ENCODE results near the gene ST7.

ST7 gene

GRCh38 chr7:117134889-117135552 lies 181.7 kb downstream of the ST7 start:
- no peak for FAIRE-seq

DNA sequence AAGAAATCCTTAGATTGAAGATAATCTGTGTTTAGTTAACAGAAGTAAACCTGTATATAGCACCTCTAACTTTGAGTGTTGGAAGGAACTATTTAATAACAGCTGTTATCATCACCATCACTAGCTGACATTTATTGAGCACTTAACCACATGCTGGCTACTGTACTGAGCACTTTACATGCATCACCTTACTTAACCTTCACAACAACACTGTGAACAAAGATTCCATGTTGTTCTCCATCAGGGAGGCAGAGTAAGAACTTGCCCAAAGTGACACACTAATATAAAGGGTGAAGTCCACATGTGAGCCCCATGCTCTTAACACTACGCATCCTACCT lies 182.2 kb downstream of the ST7 start:
- FAIRE-seq = no peak

DNA sequence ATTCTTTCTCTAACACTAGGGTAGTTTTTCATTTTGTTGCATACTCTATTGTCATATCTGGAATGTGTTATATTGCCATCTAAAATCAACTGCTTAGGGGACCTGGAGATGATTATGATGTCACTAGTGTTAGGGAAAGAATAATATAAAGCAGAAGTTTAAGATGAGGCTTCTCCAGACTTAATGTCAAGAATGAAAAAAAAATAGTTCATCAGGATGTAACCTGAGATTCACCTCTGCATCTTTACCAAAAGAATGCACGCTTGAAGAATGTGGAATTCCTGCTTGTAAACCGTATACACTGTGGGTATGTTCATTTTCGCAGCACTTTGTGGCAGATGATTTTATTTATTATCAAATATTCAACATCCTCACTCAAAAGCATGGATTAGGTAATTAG lies 184.6 kb downstream of the ST7 start:
- no peak for FAIRE-seq

GRCh38 chr7:117138495-117138894 lies 185.2 kb downstream of the ST7 start:
- FAIRE-seq = no peak

- no peak for FAIRE-seq
Measured at GRCh38 chr7:117138981-117139380, 185.7 kb downstream of the ST7 start.

- FAIRE-seq = no peak
Measured at GRCh38 chr7:117139397-117139984, 186.2 kb downstream of the ST7 start.

GRCh38 chr7:117140921-117141320 lies 187.6 kb downstream of the ST7 start:
- FAIRE-seq = no peak

- no peak for FAIRE-seq
Measured at GRCh38 chr7:117143066-117143465, 189.8 kb downstream of the ST7 start.

- FAIRE-seq = no peak
Measured at GRCh38 chr7:117143580-117143979, 190.3 kb downstream of the ST7 start.

- FAIRE-seq = no peak
Measured at GRCh38 chr7:117145333-117145732, 192.0 kb downstream of the ST7 start.

DNA sequence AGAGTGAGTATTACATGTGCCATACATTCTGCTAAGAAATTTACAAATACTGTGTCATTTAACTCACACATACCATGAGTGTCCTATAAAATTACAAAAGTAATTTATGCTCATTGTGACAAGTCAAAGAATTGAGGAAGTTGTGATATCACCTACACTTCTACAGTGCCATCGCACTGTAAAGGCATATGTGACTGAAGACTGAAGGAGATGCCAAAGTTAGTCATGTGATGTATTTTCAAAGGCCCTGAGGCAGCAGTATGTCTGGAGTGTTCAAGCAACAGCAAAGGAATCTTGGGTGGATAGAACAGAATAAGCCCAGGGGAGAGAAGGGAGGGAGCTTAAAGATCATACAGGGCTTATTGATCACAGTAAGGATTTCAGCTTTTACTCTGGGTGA lies 192.8 kb downstream of the ST7 start:
- no peak for FAIRE-seq

GRCh38 chr7:117146511-117146910 lies 193.2 kb downstream of the ST7 start:
- FAIRE-seq = no peak

- no peak for FAIRE-seq
Measured at GRCh38 chr7:117148971-117149370, 195.7 kb downstream of the ST7 start.

DNA sequence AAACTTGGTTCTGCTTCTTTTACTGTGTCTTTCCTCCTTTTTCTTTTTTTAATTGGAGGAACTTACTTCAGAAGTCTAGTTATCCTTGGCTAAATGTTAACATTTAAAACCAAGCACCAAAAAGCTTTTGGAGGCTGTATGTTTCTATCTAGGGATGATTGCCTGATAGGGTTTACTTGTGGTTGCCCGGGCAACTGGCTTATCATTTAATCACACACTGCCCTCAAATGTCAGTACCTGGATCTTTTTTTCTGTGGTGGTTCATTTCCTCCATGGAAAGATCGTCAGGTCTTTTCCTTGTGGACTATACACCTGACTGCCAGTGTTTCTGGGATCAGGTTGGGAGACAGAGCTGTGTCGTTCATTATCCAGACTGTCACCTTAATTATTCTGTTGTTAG lies 196.4 kb downstream of the ST7 start:
- no peak for FAIRE-seq

GRCh38 chr7:117152213-117153007 lies 199.1 kb downstream of the ST7 start:
- FAIRE-seq = no peak

GRCh38 chr7:117153016-117153545 lies 199.8 kb downstream of the ST7 start:
- no peak for FAIRE-seq

- FAIRE-seq = no peak
Measured at GRCh38 chr7:117154721-117155120, 201.4 kb downstream of the ST7 start.

DNA sequence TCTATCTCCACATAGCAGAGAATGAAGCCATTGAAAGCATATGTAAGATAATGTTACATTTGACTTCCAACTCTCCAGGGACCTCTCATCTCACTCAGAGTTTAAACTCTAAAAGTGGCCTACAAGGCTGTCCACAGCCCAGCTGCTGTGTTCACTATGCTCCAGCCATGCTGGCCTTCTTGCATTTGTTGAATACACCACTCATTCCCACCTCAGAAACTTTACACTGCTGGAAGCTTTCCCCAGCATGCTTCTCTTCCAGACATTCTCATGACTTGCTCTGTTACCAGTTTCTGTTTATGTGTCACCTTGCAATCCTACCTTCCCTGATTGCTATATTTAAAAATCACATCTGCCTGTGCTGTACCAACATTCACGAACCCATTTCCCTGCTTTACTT lies 202.4 kb downstream of the ST7 start:
- no peak for FAIRE-seq

DNA sequence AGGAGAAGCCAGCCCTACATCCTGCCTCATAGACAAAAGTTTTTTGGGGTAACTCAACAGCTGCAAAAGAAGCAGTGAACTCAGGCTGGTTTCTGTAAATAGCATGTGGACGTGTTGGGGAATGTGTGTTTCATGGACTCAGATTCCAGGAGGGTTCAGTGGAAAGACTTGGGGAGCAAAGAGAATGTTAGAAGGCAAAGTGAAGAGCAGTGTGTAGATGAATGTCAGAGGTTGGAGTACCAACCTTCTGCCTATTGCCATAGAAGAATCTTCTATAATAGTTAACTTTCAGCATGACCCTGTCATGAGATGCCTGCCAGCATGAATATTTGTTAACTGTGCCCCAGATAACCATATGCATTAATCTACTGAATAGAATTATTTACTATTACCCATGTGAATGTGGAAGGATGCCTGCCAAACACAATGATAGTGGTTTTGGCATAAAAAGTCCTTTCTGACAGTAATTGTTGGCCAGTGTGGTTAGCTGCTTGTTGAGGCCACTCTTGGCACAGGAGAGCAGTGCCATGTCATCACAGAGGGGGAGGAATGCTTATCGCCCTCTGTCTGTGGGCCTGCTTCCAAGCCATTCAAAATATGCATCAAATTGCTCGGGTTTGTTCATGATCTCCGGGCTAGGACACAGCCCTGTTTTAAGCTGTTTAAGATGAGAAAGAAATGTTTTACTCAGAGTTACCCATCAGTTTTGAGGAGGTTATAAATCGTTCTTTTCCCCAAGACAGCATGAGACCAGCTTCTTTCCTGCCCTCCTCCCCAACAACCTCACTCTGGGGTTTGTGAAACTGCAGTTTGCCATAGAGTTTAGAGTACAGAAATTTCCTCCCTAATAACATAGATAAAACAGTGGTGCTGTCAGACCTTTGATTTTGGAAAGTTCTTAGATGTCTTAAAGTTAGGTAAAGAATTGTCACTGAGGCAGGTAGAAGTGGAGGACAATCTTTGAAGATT lies 204.2 kb downstream of the ST7 start:
- FAIRE-seq = no peak

GRCh38 chr7:117158941-117159697 lies 205.8 kb downstream of the ST7 start:
- no peak for FAIRE-seq

GRCh38 chr7:117163101-117163500 lies 209.8 kb downstream of the ST7 start:
- FAIRE-seq = no peak

GRCh38 chr7:117164620-117165019 lies 211.3 kb downstream of the ST7 start:
- no peak for FAIRE-seq
